ENCODE results near the gene TMEM147.
A peak's percentile ranks its signal among the peaks of the same experiment; 100 is the strongest.

TMEM147 gene

DNA sequence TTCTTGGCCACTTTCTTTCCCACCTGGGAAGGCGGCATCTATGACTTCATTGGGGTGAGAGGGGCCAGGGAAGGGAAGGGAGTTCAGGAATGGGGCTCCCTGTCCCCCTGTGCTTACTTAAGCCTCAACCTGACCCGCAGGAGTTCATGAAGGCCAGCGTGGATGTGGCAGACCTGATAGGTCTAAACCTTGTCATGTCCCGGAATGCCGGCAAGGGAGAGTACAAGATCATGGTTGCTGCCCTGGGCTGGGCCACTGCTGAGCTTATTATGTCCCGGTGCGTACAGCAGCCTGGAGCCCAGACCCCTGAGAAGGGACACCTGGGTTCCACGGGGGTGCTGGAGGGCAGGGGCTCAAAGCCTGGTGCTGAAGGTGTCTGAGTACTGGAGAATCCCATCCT is 1.1 kb downstream of the TMEM147 start:
- TF ChIP-seq, protein P1, sequence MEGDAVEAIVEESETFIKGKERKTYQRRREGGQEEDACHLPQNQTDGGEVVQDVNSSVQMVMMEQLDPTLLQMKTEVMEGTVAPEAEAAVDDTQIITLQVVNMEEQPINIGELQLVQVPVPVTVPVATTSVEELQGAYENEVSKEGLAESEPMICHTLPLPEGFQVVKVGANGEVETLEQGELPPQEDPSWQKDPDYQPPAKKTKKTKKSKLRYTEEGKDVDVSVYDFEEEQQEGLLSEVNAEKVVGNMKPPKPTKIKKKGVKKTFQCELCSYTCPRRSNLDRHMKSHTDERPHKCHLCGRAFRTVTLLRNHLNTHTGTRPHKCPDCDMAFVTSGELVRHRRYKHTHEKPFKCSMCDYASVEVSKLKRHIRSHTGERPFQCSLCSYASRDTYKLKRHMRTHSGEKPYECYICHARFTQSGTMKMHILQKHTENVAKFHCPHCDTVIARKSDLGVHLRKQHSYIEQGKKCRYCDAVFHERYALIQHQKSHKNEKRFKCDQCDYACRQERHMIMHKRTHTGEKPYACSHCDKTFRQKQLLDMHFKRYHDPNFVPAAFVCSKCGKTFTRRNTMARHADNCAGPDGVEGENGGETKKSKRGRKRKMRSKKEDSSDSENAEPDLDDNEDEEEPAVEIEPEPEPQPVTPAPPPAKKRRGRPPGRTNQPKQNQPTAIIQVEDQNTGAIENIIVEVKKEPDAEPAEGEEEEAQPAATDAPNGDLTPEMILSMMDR (IDR thresholded peaks at IDR 0.05; ENCODE audit: insufficient read depth, missing control alignments), result no peak
- FAIRE-seq, result no peak
- no peak for DNase-seq (ENCODE audit: insufficient read length, low spot score)

DNA sequence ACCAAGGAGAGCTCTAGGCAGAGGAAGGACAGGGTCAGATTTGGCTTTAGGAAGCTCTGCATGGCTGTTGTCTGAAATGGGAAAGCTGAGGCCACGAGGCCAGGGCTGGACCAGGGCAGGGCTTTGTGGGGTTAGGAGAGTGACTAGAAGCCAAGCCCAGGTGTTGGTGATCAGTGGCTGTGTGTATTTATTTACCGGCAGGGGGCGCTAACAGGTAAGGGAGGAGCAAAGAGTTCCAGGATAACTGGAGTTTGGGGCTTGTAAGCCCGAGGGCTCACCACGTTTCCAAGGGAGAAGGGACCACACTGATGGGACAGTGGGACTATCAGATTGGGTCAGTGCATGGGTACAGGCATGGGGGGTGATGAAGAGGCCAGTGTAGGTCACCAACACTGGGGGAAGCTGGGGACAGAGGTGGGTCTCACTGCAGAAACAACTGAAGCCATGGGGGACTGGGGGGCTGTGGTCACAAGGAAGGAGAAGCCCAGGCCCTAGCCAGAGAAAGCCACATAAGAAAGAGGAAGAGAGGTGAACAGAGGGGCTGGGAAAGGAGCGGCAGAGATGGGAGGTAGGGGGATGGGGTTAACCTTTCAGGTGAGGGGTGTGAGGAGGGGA is 3.9 kb downstream of the TMEM147 start:
- DNase-seq (ENCODE audit: insufficient read length, low spot score) (peak; percentile 96), FAIRE-seq (no peak)
- TF ChIP-seq, protein P1 (IDR thresholded peaks at IDR 0.05; ENCODE audit: insufficient read depth, missing control alignments), result peak; percentile 73

DNA sequence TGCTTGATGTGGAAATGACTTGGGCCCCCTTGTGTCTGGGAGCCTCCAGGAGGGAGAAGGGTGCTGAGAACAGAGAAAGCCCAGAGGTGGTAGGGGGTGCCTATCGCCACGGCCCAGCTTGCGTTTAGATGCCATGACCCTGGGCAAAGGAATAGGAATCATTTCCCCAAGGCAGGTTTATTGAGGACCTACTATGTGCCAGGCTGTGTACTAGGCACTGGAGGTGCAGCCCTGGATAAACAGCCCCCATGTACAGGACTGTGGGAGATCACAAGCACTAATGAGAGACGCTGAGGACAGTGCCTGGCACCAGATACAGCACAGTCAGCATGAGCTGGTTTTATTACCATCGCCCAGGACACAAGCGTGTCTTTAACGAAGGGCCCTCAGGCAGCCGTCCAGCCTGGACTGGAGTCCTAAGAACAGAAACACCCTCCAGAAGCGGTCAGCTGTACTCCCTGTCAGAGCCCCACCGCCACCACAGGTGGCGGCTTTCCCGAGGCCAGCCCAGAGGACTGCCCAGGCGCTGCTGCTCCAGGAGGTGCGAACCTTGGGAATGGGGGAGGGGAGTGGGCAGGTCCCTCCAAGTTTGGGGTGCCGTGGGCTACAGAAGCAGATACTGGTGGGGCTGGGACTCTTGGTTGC is 4.6 kb downstream of the TMEM147 start:
- no peak for FAIRE-seq
- DNase-seq (ENCODE audit: insufficient read length, low spot score), result no peak
- TF ChIP-seq, protein P1 (IDR thresholded peaks at IDR 0.05; ENCODE audit: insufficient read depth, missing control alignments), result no peak

DNA sequence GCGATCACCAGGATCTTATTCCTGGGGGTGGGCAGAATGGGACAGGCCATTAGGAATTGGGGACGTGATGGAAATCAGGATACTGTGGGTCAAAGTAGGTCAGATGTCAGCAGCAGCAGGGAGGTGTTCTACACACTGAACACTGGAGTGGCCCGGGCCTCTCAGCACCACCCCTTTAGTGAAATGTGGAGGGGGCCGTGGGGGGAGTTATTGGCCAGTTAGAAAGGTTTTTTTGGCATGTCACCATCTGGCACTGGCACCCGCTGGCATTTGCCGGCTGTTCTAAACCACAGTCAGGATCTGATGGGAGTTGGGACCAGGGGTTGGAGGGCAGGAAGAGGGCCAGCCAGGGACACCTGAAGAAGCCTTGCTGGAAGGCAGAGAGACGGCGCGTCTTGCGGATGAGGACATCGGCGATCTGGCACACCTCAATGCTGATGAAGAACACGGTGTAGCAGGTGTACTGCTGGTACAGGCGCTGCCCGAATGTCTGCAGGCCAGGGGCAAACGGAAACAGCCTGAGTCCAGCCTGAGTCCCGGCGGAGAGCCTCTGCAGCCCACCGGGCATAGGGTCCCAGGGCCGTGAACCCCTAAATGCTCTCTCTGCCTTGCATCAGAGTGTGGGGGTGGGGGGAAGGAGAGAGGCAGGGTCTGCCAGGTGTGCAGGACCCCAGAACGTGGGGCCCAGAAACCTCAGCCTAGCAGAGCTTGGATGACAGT is 5.8 kb downstream of the TMEM147 start:
- FAIRE-seq (no peak), DNase-seq (ENCODE audit: insufficient read length, low spot score) (no peak)
- TF ChIP-seq, protein P1 (IDR thresholded peaks at IDR 0.05; ENCODE audit: insufficient read depth, missing control alignments), result no peak

DNA sequence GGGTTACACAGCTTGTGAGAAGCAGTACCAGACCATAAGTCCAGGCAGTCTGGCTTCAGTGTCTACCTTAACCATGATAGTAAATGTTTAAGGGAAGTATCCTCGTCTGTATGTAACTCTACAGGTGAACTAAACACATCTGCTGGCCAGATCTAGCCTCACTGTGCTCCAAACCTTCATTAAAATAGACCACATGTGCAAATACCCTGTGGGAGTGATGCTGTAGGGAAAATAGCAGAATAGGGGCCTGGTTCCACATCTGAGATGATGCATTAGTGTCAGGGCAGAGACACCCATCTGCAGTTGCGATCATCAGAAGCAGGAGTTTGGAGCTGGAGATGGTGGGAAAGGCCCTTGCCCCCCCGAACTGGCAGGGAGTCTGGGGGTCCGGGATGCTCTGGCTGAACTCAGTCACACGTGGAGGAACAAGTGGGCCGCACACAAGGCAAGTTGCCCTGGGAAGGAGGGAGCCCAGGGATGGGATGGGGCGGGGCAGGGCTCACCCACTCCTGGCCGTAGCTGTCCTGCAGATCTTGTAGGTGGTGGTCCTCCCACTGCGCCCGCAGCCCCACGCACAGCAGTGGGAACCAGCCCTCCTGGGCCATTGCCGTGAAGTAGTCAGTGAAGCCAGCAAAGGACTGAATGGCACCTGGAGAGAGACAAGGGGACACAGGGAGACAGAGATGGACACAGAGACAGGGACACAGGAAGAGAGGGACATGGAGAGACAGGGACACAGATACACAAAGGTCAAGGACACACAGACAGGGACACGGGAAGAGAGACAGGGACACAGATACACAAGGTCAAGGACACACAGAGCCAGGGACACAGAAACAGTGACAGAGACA is 7.3 kb downstream of the TMEM147 start:
- TF ChIP-seq, protein P1 (IDR thresholded peaks at IDR 0.05; ENCODE audit: insufficient read depth, missing control alignments), result no peak
- DNase-seq (ENCODE audit: insufficient read length, low spot score) (no peak), FAIRE-seq (no peak)

DNA sequence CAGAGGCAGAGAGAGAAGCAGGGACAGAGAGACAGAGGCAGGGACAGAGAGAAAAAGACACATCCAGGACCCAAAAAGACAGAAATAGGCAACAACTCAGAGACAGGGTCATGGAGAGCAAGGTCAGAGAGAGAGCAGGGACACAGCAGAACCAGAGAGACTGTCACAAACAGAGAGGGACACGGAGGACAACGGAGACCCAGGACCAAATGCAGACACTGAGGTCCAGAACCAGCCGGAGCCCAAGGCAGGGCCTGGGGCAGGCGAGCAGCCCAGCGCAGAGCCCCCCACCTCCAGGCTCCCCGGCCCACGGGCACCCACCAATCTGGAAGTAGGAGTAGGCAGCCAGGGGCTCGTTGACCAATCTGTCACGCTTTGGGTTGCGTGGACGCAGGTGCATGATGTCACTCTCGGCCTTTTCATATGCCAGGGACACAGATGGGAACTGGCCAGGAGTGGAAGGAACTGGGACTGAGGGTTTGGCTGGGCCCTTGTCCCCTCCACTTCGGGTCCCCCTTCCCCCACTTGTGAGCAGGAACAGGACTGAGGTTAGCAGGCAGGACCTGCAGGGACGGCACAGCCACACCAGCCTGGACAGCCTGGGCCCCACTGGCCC is 8.1 kb downstream of the TMEM147 start:
- DNase-seq (ENCODE audit: insufficient read length, low spot score) (no peak), FAIRE-seq (no peak)
- TF ChIP-seq, protein P1 (IDR thresholded peaks at IDR 0.05; ENCODE audit: insufficient read depth, missing control alignments), result no peak
